OCI-LY1 (cell line): ENCODE data around the gene ID2.

Source experiments
- H2AFZ ChIP-seq: fragments of 200-600 bp; sonication (generic), shearing (Covaris generic); 2 replicates; pipeline ENCODE4 v1.6.0; 2014; ENCODE audit warnings: antibody characterized with exemption, mild to moderate bottlenecking, low read length
- H3F3A ChIP-seq: fragments of 200-600 bp; sonication (generic), shearing (Covaris generic); 2 replicates; pipeline ENCODE4 v1.6.0; 2014; ENCODE audit warnings: mild to moderate bottlenecking, antibody characterized with exemption, low read length, moderate library complexity; ENCODE audit not compliant: insufficient read depth
- H3K27ac ChIP-seq: fragments of 200-600 bp; sonication (generic); 2 replicates; pipeline ENCODE4 v1.5.1; 2014; ENCODE audit warnings: low read length, mixed run types, mild to moderate bottlenecking, low read depth; ENCODE audit not compliant: poor library complexity, severe bottlenecking
- H3K27me3 ChIP-seq: fragments of 200-600 bp; sonication (generic); 2 replicates; pipeline ENCODE4 v1.6.0; 2014; ENCODE audit warnings: antibody characterized with exemption, mild to moderate bottlenecking, low read length, moderate library complexity; ENCODE audit not compliant: insufficient read depth
- H3K36me3 ChIP-seq: fragments of 200-600 bp; sonication (generic); 2 replicates; pipeline ENCODE4 v1.6.1; 2014; ENCODE audit warnings: mild to moderate bottlenecking, antibody characterized with exemption, low read length, moderate library complexity, mixed read lengths; ENCODE audit not compliant: insufficient read depth
- H3K4me1 ChIP-seq: fragments of 200-600 bp; sonication (generic); 2 replicates; pipeline ENCODE4 v1.5.1; 2014; ENCODE audit warnings: mild to moderate bottlenecking, low read length, moderate library complexity; ENCODE audit not compliant: insufficient read depth, severe bottlenecking
- H3K4me2 ChIP-seq: fragments of 200-600 bp; sonication (generic), shearing (Covaris generic); 2 replicates; pipeline ENCODE4 v1.6.1; 2014; ENCODE audit warnings: low read length
- H3K4me3 ChIP-seq: fragments of 200-600 bp; sonication (generic); 2 replicates; pipeline ENCODE4 v1.5.1; 2014; ENCODE audit warnings: low read length, low read depth, mild to moderate bottlenecking, mixed read lengths; ENCODE audit not compliant: poor library complexity, severe bottlenecking
- H3K79me2 ChIP-seq: fragments of 200-600 bp; shearing (Covaris generic); 2 replicates; pipeline ENCODE4 v1.6.1; 2016; ENCODE audit warnings: mixed run types, low read length, mixed read lengths; ENCODE audit not compliant: insufficient read depth
- H3K9ac ChIP-seq: fragments of 200-600 bp; sonication (generic), shearing (Covaris generic); 2 replicates; pipeline ENCODE4 v1.6.1; 2014; ENCODE audit warnings: mild to moderate bottlenecking, low read length, mixed read lengths
- H3K9me2 ChIP-seq: fragments of 200-600 bp; sonication (generic), shearing (Covaris generic); 2 replicates; pipeline ENCODE4 v1.6.1; 2014; ENCODE audit warnings: low read depth, mild to moderate bottlenecking, low read length, mixed read lengths
- H3K9me3 ChIP-seq: fragments of 200-600 bp; shearing (Covaris generic); 2 replicates; pipeline ENCODE4 v1.6.1; 2014; ENCODE audit warnings: low read length, mixed read lengths
- H4K20me1 ChIP-seq: fragments of 200-600 bp; sonication (generic), shearing (Covaris generic); 2 replicates; pipeline ENCODE4 v1.6.0; 2016; ENCODE audit warnings: mild to moderate bottlenecking, low read length; ENCODE audit not compliant: insufficient read depth
- CTCF ChIP-seq: fragments of 200-600 bp; sonication (generic), shearing (Covaris generic); IDR thresholded peaks from 2 replicates; pipeline ENCODE4 v1.5.1; 2017; ENCODE audit warnings: mild to moderate bottlenecking, antibody characterized with exemption, low read length, moderate library complexity, mixed read lengths
- EZH2 ChIP-seq: fragments of 200-600 bp; sonication (generic), shearing (Covaris generic); IDR thresholded peaks from 2 replicates; pipeline ENCODE4 v1.8.0; 2017; ENCODE audit warnings: borderline replicate concordance, mixed run types, mild to moderate bottlenecking, antibody characterized with exemption, low read length, moderate library complexity, mixed read lengths

ID2 gene

GRCh38 chr2:8645176-8645831 lies 36.6 kb upstream of the ID2 start:
- Histone ChIP-seq H4K20me1 (no peaks in the 10 kb centered on the region), H3K4me1 (no peaks in the 10 kb centered on the region), H3K36me3 (no peaks in the 10 kb centered on the region), H3F3A (no peaks in the 10 kb centered on the region), H3K4me2 (no peak overlapping the region), H3K4me3 (no peak overlapping the region), H3K27me3 (no peaks in the 10 kb centered on the region; the same call in 1 of the 2 replicates), H3K27ac (no peak overlapping the region), H3K9ac (no peak overlapping the region), H3K9me3 (peaks cover 9% of the 10 kb centered on the region; the same call in 1 of the 2 replicates), H2AFZ (no peak overlapping the region), H3K9me2 (no peaks in the 10 kb centered on the region), H3K79me2 (no peaks in the 10 kb centered on the region)
- TF ChIP-seq CTCF (no peak; the same call in 1 of the 2 replicates), EZH2 (no peak)

- H4K20me1 ChIP-seq: no peaks in the 10 kb centered on the region
- H3K27ac ChIP-seq: no peak overlapping the region
- no peak for TF ChIP-seq CTCF
- TF ChIP-seq EZH2: no peak
- no peaks in the 10 kb centered on the region for H3F3A ChIP-seq
- H3K9me2 ChIP-seq: no peaks in the 10 kb centered on the region
- H3K4me3 ChIP-seq: no peak overlapping the region
- no peaks in the 10 kb centered on the region for H3K79me2 ChIP-seq
- no peaks in the 10 kb centered on the region for H3K4me1 ChIP-seq
- no peaks in the 10 kb centered on the region for H3K27me3 ChIP-seq
- no peaks in the 10 kb centered on the region for H3K36me3 ChIP-seq
- no peak overlapping the region for H3K4me2 ChIP-seq
- H3K9ac ChIP-seq: no peak overlapping the region
- H3K9me3 ChIP-seq: peaks cover 9% of the 10 kb centered on the region; the same call in 1 of the 2 replicates
- no peak overlapping the region for H2AFZ ChIP-seq
Measured at GRCh38 chr2:8646731-8647461, 35.0 kb upstream of the ID2 start.

GRCh38 chr2:8647462-8647857 lies 34.4 kb upstream of the ID2 start:
- H3K4me2 ChIP-seq: no peak overlapping the region
- no peak overlapping the region for H3K9ac ChIP-seq
- no peak overlapping the region for H3K4me3 ChIP-seq

More at GRCh38 chr2:8647462-8647857, 34.4 kb upstream of the ID2 start:
- TF ChIP-seq CTCF (no peak), EZH2 (no peak)
- H3F3A ChIP-seq: no peaks in the 10 kb centered on the region
- no peaks in the 10 kb centered on the region for H4K20me1 ChIP-seq
- H3K36me3 ChIP-seq: no peaks in the 10 kb centered on the region
- H3K9me3 ChIP-seq: peaks cover 9% of the 10 kb centered on the region; the same call in 1 of the 2 replicates
- H3K9me2 ChIP-seq: no peaks in the 10 kb centered on the region
- no peaks in the 10 kb centered on the region for H3K4me1 ChIP-seq
- H2AFZ ChIP-seq: no peak overlapping the region
- no peak overlapping the region for H3K27ac ChIP-seq
- H3K27me3 ChIP-seq: no peaks in the 10 kb centered on the region
- no peaks in the 10 kb centered on the region for H3K79me2 ChIP-seq
